ENCODE data around the gene MPP2. TPM values are rescaled to one million over a fixed set of nuclear protein-coding genes. Genes with fewer than 3 reads are reported as not detected.
A peak's percentile ranks its signal among the peaks of the same experiment; 100 is the strongest.

The MPP2 gene
- total RNA-seq, 1 experiment from 2014 or later = 5.5 TPM

GRCh38 chr17:43912635-43913304, 5.4 kb upstream of the MPP2 start:
- BruUV-seq (replicated peaks) = no TSS peak
- TF ChIP-seq CTCF (IDR thresholded peaks at IDR 0.05; ENCODE audit: unreplicated experiment) = no peak
- peaks cover 6% of the 10 kb centered on the region for H3K4me1 Mint-ChIP-seq (ENCODE audit: low read depth, unreplicated experiment)
- intact Hi-C loops (cut with micrococcal nuclease; ENCODE audit: unreplicated experiment) = no loop called here
- H3K9me3 Mint-ChIP-seq (ENCODE audit: low read depth, unreplicated experiment) = no peaks in the 10 kb centered on the region
- H3K36me3 Mint-ChIP-seq (ENCODE audit: insufficient read depth, unreplicated experiment) = no peaks in the 10 kb centered on the region
- CTCF ChIA-PET = no interaction called here
- no peak overlapping the region for H3K4me3 Mint-ChIP-seq (ENCODE audit: low read depth, unreplicated experiment)
- no peak overlapping the region for H3K27ac Mint-ChIP-seq (ENCODE audit: unreplicated experiment)
- peaks cover 46% of the 10 kb centered on the region for H3K27me3 Mint-ChIP-seq (ENCODE audit: unreplicated experiment)
- DNase-seq = no peak

GRCh38 chr17:43911904-43912303, 4.6 kb upstream of the MPP2 start:
- no peaks in the 10 kb centered on the region for H3K9me3 Mint-ChIP-seq (ENCODE audit: low read depth, unreplicated experiment)
- no TSS peak for BruUV-seq (replicated peaks)
- no peak overlapping the region for H3K27ac Mint-ChIP-seq (ENCODE audit: unreplicated experiment)
- peaks cover 9% of the 10 kb centered on the region for H3K4me1 Mint-ChIP-seq (ENCODE audit: low read depth, unreplicated experiment)
- no peak overlapping the region for H3K4me3 Mint-ChIP-seq (ENCODE audit: low read depth, unreplicated experiment)
- H3K36me3 Mint-ChIP-seq (ENCODE audit: insufficient read depth, unreplicated experiment) = peaks cover 1% of the 10 kb centered on the region
- intact Hi-C loops (cut with micrococcal nuclease; ENCODE audit: unreplicated experiment) = no loop called here
- peaks cover 50% of the 10 kb centered on the region for H3K27me3 Mint-ChIP-seq (ENCODE audit: unreplicated experiment)
- TF ChIP-seq CTCF (IDR thresholded peaks at IDR 0.05; ENCODE audit: unreplicated experiment) = no peak
- no peak for DNase-seq
- CTCF ChIA-PET = interaction anchor here (0.5 to 1.7 kb wide), 2 partner anchors 66 to 215 kb away, joined by 3 to 5 read pairs; partner anchors contain the start of gene CD300LG

GRCh38 chr17:43909537-43910231, 2.3 kb upstream of the MPP2 start:
- no TSS peak for BruUV-seq (replicated peaks)
- CTCF ChIA-PET = interaction anchor here (0.6 to 3.3 kb wide), 14 partner anchors 8 to 990 kb away, joined by 3 to 24 read pairs (median 4); partner anchors contain the start of gene CD300LG
- no peaks in the 10 kb centered on the region for H3K9me3 Mint-ChIP-seq (ENCODE audit: low read depth, unreplicated experiment)
- H3K27ac Mint-ChIP-seq (ENCODE audit: unreplicated experiment) = no peak overlapping the region
- H3K4me1 Mint-ChIP-seq (ENCODE audit: low read depth, unreplicated experiment) = peaks cover 14% of the 10 kb centered on the region
- TF ChIP-seq CTCF (IDR thresholded peaks at IDR 0.05; ENCODE audit: unreplicated experiment) = no peak
- H3K27me3 Mint-ChIP-seq (ENCODE audit: unreplicated experiment) = peaks cover 52% of the 10 kb centered on the region
- no peak overlapping the region for H3K4me3 Mint-ChIP-seq (ENCODE audit: low read depth, unreplicated experiment)
- peaks cover 16% of the 10 kb centered on the region for H3K36me3 Mint-ChIP-seq (ENCODE audit: insufficient read depth, unreplicated experiment)
- intact Hi-C loops (cut with micrococcal nuclease; ENCODE audit: unreplicated experiment) = no loop called here
- DNase-seq = no peak

GRCh38 chr17:43907998-43908721, 824 bp upstream of the MPP2 start:
- intact Hi-C loops (cut with micrococcal nuclease; ENCODE audit: unreplicated experiment) = loop anchor here (1.0 kb wide), 1 partner anchor 28 kb away; no protein-coding TSS in a partner anchor
- CTCF ChIA-PET = interaction anchor here (1.4 to 3.3 kb wide), 2 partner anchors 29 to 36 kb away, joined by 7 to 24 read pairs; no protein-coding TSS in a partner anchor

More at GRCh38 chr17:43907998-43908721, 824 bp upstream of the MPP2 start:
- DNase-seq = peak; percentile 55
- H3K4me1 Mint-ChIP-seq (ENCODE audit: low read depth, unreplicated experiment) = peaks cover 14% of the 10 kb centered on the region
- H3K36me3 Mint-ChIP-seq (ENCODE audit: insufficient read depth, unreplicated experiment) = peaks cover 16% of the 10 kb centered on the region
- H3K4me3 Mint-ChIP-seq (ENCODE audit: low read depth, unreplicated experiment) = no peak overlapping the region
- H3K9me3 Mint-ChIP-seq (ENCODE audit: low read depth, unreplicated experiment) = no peaks in the 10 kb centered on the region
- no TSS peak for BruUV-seq (replicated peaks)
- no peak overlapping the region for H3K27ac Mint-ChIP-seq (ENCODE audit: unreplicated experiment)
- TF ChIP-seq CTCF (IDR thresholded peaks at IDR 0.05; ENCODE audit: unreplicated experiment) = no peak
- H3K27me3 Mint-ChIP-seq (ENCODE audit: unreplicated experiment) = peaks cover 67% of the 10 kb centered on the region
